IMR-90 (cell line): ENCODE data around the gene MLANA.

Source experiments
- CEBPB ChIP-seq: IDR thresholded peaks from 2 replicates; pipeline ENCODE4 v1.6.1; 2012; ENCODE audit warnings: low read depth, low read length, improper control_type of control experiment
- MAFK ChIP-seq: IDR thresholded peaks from 2 replicates; pipeline ENCODE4 v1.6.1; 2012; ENCODE audit warnings: low read depth, low read length, improper control_type of control experiment
- MXI1 ChIP-seq: IDR thresholded peaks from 2 replicates; pipeline ENCODE4 v1.6.1; 2012; ENCODE audit warnings: low read depth, mild to moderate bottlenecking, low read length, moderate library complexity, borderline replicate concordance
- POLR2A ChIP-seq: IDR thresholded peaks from 2 replicates; pipeline ENCODE4 v1.6.1; 2012; ENCODE audit warnings: mild to moderate bottlenecking, low read depth, low read length
- RFX5 ChIP-seq: IDR thresholded peaks from 2 replicates; pipeline ENCODE4 v1.8.0; 2012; ENCODE audit warnings: low read depth, mild to moderate bottlenecking, low read length, moderate library complexity
- TF ChIP-seq, protein P1 (sequence below): conservative IDR thresholded peaks from 2 replicates; pipeline ENCODE4 v1.5.1; 2012; ENCODE audit warnings: mild to moderate bottlenecking, low read depth, low read length, improper control_type of control experiment

DNA sequence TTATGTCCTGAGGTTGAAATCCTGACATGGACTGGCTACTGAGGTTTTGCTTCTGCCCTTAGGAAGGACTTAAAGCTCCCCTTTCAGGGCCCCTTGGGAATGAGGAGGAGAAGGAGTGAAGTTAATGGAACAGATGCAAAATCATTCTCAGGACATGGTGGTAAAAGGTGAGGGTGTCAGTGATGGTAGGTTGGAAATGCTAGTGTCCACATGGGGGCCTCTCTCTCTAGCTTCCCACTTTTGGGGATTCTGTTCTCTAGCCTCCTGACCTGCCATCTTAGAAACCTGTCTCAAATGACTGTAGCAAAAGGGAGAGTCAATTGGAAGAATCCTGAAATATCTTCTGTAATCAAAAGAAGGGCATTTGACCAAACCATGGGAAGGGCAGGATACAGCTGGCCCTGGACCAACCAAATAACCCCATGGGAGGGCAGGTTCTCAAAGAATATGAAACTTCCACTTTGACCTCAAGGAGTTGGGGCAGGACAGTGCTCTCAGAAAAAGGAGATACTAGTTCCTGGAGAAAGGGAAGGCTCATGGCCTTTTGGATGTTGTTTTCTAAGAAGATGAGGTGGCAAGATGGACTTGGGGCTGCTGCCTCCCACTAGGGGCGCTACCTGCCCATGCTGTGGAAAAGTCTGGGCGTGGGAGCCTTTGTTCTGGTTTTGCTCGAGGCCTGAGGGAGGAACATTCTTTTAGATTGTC, 21.2 kb upstream of the MLANA start:
- TF ChIP-seq RFX5 = no peak
- no peak for TF ChIP-seq MXI1
- TF ChIP-seq, protein P1, sequence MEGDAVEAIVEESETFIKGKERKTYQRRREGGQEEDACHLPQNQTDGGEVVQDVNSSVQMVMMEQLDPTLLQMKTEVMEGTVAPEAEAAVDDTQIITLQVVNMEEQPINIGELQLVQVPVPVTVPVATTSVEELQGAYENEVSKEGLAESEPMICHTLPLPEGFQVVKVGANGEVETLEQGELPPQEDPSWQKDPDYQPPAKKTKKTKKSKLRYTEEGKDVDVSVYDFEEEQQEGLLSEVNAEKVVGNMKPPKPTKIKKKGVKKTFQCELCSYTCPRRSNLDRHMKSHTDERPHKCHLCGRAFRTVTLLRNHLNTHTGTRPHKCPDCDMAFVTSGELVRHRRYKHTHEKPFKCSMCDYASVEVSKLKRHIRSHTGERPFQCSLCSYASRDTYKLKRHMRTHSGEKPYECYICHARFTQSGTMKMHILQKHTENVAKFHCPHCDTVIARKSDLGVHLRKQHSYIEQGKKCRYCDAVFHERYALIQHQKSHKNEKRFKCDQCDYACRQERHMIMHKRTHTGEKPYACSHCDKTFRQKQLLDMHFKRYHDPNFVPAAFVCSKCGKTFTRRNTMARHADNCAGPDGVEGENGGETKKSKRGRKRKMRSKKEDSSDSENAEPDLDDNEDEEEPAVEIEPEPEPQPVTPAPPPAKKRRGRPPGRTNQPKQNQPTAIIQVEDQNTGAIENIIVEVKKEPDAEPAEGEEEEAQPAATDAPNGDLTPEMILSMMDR = peak; percentile 12; the same call in 1 of the 2 replicates
- TF ChIP-seq MAFK = no peak
- TF ChIP-seq CEBPB = no peak
- no peak for TF ChIP-seq POLR2A
